Measurements from ENCODE around the gene GLMP.

GRCh38 chr1:156247460-156248322 lies 47.8 kb downstream of the GLMP start, which contains the start of gene PAQR6:
- TF ChIP-seq, protein P1, sequence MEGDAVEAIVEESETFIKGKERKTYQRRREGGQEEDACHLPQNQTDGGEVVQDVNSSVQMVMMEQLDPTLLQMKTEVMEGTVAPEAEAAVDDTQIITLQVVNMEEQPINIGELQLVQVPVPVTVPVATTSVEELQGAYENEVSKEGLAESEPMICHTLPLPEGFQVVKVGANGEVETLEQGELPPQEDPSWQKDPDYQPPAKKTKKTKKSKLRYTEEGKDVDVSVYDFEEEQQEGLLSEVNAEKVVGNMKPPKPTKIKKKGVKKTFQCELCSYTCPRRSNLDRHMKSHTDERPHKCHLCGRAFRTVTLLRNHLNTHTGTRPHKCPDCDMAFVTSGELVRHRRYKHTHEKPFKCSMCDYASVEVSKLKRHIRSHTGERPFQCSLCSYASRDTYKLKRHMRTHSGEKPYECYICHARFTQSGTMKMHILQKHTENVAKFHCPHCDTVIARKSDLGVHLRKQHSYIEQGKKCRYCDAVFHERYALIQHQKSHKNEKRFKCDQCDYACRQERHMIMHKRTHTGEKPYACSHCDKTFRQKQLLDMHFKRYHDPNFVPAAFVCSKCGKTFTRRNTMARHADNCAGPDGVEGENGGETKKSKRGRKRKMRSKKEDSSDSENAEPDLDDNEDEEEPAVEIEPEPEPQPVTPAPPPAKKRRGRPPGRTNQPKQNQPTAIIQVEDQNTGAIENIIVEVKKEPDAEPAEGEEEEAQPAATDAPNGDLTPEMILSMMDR (IDR thresholded peaks at IDR 0.05), result no peak
- TF ChIP-seq ZFX (IDR thresholded peaks at IDR 0.05; ENCODE audit: borderline replicate concordance), result no peak
